HG02970 (cell line): ENCODE measurements around the gene PDXDC1.
"Not testable (repeated sequence)": the region's sequence is repeated elsewhere in the genome, so short reads cannot be mapped to it uniquely, and the experiment has no call there.

Experiments used
- ATAC-seq: cut with Tn5 transposase; IDR thresholded peaks from one replicate; pipeline ENCODE4 v1.9.1; 2021; ENCODE audit warnings: mild to moderate bottlenecking, moderate library complexity, moderate number of reproducible peaks; ENCODE audit not compliant: unreplicated experiment, low FRiP score

Gene PDXDC1, protein sequence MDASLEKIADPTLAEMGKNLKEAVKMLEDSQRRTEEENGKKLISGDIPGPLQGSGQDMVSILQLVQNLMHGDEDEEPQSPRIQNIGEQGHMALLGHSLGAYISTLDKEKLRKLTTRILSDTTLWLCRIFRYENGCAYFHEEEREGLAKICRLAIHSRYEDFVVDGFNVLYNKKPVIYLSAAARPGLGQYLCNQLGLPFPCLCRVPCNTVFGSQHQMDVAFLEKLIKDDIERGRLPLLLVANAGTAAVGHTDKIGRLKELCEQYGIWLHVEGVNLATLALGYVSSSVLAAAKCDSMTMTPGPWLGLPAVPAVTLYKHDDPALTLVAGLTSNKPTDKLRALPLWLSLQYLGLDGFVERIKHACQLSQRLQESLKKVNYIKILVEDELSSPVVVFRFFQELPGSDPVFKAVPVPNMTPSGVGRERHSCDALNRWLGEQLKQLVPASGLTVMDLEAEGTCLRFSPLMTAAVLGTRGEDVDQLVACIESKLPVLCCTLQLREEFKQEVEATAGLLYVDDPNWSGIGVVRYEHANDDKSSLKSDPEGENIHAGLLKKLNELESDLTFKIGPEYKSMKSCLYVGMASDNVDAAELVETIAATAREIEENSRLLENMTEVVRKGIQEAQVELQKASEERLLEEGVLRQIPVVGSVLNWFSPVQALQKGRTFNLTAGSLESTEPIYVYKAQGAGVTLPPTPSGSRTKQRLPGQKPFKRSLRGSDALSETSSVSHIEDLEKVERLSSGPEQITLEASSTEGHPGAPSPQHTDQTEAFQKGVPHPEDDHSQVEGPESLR

DNA sequence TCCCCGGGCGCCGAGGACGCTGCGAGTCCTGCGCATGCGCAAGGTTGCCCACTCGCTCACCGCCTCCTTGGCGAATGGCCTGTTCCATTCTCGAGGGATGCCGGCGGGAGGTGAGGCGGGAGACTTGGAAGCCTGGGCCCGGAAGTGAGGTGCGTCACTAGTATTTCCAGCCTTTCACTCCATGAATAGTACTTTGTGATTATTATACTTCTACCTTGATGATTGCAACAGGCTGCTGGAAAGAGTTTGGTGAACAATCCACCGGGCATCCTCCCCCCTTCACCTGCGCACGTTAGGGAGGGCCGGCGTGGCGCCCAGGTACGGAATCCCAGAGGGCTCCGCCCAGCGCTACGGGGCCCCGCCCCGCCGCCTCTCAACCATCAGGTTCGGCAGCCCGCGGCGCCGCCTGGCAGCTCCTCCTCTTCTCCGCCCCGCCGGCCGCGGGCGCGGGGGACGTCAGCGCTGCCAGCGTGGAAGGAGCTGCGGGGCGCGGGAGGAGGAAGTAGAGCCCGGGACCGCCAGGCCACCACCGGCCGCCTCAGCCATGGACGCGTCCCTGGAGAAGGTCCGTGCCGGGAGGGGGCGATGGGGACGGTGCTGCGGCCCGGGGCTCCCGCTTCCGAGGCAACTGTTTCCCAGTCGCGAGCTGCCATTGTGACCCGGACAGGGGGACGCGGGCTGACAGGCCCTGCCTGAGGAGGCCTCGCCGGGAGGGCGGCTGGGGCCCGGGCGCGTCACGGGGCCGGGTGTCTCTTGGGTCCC lies at the start of gene PDXDC1:
PDXDC1 (plus strand) TSS at position 371 of the 762 bp plus-strand sequence; CDS start at position 545, 174 bp downstream.
- ATAC-seq: peak; percentile 93

DNA sequence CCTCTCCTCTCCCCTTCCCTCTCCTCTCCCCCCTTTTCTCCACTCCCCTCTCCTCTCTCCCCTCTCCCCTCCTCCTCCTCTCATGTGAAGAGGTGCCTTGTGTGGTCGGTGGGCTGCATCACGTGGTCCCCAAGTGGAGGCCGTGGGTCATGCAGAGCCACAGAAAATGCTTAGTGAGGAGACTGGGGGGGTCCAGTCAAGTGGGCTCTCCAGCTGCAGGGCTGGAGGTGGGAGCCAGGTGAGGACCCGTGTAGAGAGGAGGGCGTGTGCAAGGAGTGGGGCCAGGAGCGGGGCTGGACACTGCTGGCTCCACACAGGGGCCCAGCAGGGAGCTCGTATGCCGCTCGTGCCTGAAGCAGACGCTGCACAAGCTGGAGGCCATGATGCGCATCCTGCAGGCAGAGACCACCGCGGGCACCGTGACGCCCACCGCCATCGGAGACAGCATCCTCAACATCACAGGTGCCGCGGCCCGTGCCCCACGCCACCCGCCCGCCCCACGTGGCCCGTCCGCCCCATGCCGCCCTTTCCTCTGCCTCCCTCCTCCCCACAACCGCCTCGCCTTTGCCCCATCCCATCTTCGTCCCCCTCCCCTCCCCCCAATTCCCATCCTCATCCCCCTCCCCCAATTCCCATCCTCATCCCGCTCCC lies 46.6 kb upstream of the PDXDC1 start:
- not testable (repeated sequence) for ATAC-seq

DNA sequence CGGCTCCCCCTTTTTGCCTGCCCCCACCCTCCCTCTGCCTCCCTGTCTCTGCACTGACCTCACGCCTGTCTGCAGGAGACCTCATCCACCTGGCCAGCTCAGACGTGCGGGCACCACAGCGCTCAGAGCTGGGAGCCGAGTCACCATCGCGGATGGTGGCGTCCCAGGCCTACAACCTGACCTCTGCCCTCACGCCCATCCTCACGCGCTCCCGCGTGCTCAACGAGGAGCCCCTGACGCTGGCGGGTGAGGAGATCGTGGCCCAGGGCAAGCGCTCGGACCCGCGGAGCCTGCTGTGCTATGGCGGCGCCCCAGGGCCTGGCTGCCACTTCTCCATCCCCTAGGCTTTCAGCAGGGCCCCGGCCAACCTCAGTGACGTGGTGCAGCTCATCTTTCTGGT lies 45.6 kb upstream of the PDXDC1 start:
- not testable (repeated sequence) for ATAC-seq

DNA sequence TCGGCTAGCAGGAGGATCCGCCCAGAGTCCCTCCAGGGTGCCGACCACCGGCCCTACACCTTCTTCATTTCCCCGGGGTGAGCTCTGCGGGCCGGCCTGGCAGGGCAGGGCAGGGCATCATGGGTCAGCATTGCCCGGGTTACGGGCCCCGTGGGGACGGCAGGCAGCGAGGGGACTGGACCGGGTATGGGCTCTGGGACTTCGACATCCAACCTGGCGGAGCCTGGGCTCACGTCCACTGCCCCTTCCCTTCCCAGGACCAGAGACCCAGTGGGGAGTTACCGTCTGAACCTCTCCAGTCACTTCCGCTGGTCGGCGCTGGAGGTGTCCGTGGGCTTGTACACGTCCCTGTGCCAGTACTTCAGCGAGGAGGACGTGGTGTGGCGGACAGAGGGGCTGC lies 44.6 kb upstream of the PDXDC1 start:
- ATAC-seq: not testable (repeated sequence)

DNA sequence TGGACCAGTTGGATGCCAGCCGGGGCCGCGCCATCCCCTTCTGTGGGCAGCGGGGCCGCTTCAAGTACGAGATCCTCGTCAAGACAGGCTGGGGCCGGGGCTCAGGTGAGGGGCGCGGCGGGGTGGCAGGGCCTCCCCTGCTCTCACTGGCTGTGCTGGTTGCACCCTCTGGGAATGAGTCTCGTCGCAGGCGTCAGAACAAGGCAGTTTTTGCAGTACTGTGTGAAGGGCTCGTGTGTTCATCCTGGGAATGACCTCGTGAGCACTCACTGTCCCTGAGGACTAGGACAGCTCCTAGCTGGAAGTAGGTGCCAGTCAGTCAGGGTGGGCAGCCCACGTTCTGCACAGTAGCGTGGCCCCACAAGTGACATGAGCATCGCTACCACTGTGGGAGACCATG lies 43.9 kb upstream of the PDXDC1 start:
- ATAC-seq: not testable (repeated sequence)

DNA sequence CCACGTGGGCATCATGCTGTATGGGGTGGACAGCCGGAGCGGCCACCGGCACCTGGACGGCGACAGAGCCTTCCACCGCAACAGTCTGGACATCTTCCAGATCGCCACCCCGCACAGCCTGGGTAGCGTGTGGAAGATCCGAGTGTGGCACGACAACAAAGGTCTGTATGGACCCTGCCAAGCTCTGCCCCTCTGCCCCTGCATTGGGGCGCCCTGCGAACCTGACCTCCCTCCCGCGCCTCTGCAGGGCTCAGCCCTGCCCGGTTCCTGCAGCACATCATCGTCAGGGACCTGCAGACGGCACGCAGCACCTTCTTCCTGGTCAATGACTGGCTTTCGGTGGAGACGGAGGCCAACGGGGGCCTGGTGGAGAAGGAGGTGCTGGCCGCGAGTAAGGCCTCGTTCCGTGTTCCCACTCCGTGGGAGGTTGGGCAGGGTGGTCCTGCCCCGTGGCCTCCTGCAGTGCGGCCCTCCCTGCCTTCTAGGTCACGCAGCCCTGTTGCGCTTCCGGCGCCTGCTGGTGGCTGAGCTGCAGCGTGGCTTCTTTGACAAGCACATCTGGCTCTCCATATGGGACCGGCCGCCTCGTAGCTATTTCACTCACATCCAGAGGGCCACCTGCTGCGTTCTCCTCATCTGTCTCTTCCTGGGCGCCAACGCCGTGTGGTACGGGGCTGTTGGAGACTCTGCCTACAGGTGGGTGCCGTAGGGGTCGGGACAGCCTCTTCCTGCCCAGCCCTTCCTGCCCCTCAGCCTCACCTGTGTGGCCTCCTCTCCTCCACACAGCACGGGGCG lies 42.0 kb upstream of the PDXDC1 start:
- ATAC-seq: not testable (repeated sequence)

DNA sequence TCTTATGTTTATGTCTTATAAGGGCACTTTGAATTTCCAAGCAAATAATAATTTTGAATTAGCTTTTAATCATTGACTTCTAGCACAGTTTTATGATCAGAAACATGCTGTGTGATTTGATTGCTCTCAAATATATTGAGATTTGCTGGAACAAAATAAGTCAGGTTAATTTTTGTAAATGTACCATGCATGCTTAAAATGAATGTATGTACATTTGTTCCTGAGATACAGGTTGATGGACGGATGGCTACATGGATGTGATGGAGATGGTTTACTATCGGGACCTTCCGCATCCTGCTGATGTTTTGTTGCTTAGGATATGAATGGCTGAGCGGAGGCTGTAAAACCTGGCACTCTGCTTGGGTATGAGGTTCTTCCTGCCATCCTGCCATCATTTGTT lies 37.7 kb upstream of the PDXDC1 start, which contains the start of gene NPIPA1:
NPIPA1 (plus strand) TSS at position 301 of the 400 bp plus-strand sequence; CDS start at position 301, 0 bp downstream.
- ATAC-seq: not testable (repeated sequence)

DNA sequence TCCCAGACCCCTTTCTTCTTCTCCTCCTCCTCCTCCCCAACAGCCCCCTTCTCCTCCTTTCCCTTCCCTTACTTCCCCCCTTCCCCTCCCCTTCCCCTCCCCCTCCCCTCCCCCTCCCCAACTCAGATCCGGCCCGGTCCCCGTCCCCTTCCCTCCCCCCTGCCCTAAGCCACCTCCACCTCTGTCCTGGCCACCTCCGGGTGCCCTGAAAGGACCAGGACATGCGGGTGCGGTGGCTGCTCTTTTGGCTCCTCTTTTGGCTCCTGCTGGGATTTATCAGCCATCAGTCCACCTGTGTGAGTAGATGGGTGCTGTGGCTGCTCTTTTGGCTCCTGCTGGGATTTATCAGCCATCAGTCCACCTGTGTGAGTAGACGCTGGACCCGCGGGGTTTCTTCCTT lies 36.8 kb upstream of the PDXDC1 start:
- not testable (repeated sequence) for ATAC-seq

DNA sequence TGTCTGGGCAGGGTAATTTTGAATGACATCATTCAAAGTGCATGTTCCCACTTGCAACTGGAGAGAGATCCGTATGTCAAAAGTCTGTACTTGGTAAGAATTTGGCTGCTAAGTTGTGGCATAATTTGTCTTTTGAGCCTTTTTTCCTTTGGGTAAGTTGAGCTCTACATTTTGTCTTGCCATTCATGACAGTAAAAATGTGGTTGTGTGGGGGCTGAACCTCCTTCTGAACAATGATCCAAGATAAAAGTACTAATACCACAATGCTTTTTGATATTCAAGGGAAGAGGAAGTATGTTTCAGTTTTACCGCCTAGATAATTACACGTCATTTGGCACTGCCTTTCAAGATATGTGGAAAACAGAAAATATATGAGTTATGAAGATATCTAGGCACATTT lies 32.1 kb upstream of the PDXDC1 start:
- not testable (repeated sequence) for ATAC-seq

DNA sequence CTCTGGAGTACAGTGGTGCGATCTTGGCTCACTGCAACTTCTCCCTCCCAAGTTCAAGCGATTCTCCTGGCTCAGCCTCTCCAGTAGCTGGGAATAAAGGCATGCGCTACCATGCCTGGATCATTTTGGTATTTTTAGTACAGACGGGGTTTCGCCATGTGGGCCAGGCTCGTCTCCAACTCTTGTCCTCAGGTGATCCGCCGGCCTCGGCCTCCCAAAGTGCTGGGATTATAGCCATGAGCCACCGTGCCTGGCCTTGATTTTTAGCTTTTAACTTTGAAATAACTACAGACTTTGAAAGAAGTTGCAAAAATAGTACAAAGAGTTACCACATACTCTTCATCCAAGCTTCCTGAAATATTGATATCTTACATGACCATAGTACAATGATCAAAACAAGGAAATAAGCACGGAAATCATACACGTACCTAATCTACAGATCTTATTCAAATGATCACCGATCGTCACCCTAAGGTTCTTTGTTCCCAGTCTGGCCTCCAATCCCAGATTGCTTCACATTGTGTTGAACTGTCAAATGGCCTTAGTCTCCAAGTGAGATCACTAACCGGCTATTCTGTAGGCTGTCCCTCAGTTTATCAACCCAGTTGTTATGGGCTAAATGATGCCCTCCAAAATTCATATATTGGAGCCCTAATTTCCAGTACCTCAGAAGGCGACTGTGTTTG lies 19.1 kb upstream of the PDXDC1 start:
- no peak for ATAC-seq

DNA sequence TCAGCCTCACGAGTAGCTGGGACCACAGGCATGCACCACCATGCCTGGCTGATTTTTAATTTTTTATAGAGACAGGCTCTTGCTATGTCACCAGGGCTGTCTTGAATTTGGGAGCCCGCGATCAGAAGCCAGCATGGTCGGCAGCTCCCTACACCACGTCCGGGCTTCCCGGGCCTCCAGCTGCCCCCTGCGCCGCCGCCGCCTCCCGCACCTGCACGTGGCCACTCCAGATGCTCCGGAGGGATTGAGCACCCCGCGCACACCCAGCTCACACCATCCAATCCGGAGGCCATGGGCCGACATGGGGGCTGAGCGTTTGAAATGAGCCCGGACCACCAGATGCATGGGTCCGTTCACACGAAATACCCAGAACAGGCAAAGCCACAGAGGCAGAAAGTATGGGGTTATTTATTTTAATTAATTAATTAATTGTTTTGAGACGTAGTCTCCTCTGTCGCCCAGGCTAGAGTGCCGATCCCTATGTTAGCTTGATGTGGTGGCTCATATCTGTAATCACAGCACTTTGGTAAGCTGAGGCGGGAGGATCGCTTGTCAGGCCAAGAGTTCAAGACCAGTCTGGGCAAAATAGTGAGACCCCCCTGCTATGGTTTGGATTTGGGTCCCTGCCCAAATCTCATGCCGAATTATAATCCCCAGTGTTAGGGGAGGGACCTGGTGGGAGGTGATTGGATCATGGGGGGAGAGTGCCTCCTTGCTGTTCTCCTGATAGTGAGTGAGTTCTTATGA lies 17.1 kb upstream of the PDXDC1 start:
- no peak for ATAC-seq

DNA sequence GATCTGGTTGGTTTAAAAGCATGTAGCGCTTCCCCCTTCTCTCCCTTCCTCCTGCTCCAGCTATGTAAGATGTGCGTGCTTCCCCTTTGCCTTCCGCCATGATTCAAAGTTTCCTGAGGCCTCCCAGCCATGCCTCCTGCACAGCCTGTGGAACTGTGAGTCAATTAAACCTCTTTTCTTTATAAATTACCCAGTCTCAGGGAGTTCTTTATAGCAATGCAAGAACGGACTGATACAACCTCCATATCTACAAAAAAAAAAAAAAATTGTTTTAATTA lies 16.6 kb upstream of the PDXDC1 start:
- ATAC-seq: no peak

DNA sequence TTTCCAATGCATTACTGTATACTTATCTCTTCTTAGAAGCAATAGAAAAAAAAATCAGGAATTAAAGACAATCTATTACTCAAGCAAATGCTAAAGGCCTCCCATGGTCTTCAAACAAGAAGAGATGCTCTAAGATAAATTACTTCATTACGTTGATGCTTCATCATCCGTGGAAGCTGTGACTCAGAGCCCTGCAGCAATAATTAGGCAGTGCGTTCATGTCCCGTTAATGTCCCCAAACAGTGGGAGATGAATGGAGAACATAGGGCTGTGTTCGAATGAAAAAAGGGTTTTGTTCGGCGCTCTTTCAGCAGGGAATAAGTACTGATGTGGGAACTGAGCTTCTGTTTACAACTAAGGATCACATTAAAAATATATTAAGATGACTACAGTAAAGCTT lies 15.9 kb upstream of the PDXDC1 start:
- ATAC-seq: no peak

DNA sequence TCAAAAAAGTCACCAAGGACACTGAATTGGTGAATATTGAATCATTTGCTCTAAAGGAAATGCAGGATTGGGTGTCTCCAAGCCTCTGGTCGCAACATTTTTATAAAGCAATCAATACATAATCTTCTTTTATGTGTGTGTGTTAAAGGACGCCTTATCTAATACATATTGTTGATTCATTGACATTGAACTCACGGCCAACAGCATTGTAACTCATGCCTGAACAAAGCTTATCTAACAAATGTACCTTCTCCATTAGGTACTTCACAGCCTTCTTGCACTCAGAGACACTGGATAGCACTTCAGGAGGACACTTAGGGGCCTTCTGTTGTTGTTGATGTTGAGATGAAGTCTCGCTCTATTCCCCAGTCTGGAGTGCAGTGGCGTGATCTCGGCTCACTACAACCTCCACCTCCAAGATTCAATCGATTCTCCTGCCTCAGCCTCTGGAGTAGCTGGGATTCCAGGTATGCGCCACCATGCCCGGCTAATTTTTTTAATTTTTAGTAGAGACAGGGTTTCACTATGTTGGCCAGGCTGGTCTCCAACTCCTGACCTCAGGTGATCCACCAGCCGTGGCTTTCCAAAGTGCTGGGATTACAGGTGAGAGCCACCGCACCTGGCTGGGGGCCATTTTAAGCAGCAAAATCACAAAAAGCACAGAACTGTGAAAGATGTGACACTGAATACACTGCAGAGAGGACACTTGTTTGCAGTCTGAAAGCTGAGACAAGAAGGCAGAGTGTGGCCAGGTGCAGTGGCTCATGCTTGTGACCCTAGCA lies 13.2 kb upstream of the PDXDC1 start:
- no peak for ATAC-seq

DNA sequence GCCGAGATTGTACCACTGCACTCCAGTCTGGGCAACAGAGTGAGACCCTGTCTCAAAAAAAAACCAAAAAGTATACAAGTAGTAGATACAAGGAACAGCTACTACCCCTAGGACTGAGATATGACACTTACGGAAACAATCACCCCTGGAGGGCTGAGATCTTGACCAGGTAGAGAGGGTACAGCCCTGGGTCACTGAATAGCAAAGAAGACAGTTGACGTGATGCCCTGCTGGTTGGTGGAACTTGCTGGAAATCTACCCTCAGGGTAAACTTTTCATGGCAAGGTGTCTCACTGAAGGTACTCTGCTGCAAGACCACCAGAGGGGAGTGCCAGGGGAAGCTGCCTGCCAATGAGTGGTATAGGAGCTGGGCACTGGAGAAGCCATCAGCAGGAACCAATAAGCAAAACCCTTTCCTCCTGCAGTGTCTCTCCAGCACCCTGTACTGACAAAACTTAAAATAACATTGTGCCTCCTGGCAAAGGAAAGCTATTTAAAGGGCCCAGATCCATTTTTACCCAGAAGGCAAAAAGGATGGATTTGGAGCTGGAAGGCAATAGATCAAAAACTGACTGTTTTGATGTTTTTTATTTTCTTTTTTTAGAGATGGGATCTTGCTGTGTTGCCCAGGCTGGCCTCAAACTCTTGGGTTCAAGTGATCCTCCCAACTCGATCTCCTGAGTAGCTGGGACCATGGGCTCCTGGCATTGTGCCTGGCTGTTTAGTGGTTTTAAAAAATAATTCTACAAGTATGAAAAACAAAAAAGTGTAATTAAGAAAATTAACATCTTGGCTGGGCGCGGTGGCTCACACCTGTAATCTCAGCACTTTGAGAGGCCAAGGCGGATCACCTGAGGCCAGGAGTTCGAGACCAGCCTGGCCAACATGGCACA lies 11.3 kb upstream of the PDXDC1 start:
- ATAC-seq: no peak

DNA sequence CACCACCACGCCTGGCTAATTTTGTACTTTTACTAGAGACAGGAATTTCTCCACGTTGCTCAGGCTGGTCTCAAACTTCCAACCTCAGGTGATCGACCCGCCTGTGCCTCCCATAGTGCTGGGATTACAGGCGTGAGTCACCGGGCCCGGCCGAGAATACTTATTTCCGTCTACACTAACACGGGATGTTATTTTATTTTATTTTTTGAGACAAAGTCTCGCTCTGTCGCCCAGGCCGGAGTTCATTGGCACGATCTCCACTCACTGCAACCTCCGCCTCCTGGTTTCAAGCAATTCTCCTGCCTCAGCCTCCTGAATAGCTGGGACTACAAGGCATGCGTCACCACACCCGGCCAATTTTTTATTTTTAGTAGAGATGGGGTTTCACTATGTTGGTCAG lies 9.5 kb upstream of the PDXDC1 start:
- no peak for ATAC-seq

DNA sequence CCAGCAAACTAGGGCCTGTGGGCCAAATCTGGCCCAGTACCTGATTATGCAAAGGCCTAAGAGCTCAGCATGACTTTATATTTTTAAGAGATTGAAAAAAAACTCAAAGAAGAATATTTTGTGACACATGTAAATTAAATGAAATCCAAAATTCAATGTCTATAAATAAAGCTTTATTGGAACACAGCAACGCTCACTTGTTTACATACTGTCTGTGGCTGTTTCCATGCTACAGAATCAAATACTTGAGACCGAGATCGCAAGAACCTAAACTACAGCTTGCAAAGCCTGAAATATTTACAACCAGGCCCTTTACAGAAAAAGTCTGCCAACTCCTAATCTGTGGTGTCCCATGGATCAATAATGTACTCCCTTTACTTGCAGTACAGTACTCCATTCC lies 5.0 kb upstream of the PDXDC1 start:
- not testable (repeated sequence) for ATAC-seq
